ENCODE data around the gene MYMX.
"Not testable (repeated sequence)": the region's sequence is repeated elsewhere in the genome, so short reads cannot be mapped to it uniquely, and the experiment has no call there.

Gene MYMX

GRCh38 chr6:44180406-44180805 lies 36.3 kb upstream of the MYMX start:
- H3K9me3 Mint-ChIP-seq: no peaks in the 10 kb centered on the region
- ATAC-seq (ENCODE audit: low read depth): no peak
- H3K4me1 Mint-ChIP-seq: peaks cover 7% of the 10 kb centered on the region

GRCh38 chr6:44180886-44181285 lies 35.8 kb upstream of the MYMX start:
- no peaks in the 10 kb centered on the region for H3K36me3 Mint-ChIP-seq
- H3K4me3 Mint-ChIP-seq: no peak overlapping the region
- no peak overlapping the region for H3K27ac Mint-ChIP-seq
- ATAC-seq (ENCODE audit: low read depth) (no peak), DNase-seq (ENCODE audit: low spot score in 2 of 2) (no peak)
- no peaks in the 10 kb centered on the region for H3K9me3 Mint-ChIP-seq
- H3K4me1 Mint-ChIP-seq: peaks cover 7% of the 10 kb centered on the region
- H3K27me3 Mint-ChIP-seq: peaks cover 9% of the 10 kb centered on the region

More at GRCh38 chr6:44180406-44180805, 36.3 kb upstream of the MYMX start:
- H3K4me3 Mint-ChIP-seq: no peak overlapping the region
- DNase-seq (ENCODE audit: low spot score in 2 of 2): no peak
- H3K36me3 Mint-ChIP-seq: no peaks in the 10 kb centered on the region
- H3K27ac Mint-ChIP-seq: no peak overlapping the region
- peaks cover 7% of the 10 kb centered on the region for H3K27me3 Mint-ChIP-seq

- H3K4me1 Mint-ChIP-seq; H3K4me3 Mint-ChIP-seq; H3K9me3 Mint-ChIP-seq; H3K36me3 Mint-ChIP-seq; H3K27ac Mint-ChIP-seq; DNase-seq (ENCODE audit: low spot score in 2 of 2); ATAC-seq (ENCODE audit: low read depth): not testable (repeated sequence)
- peaks cover 12% of the 10 kb centered on the region for H3K27me3 Mint-ChIP-seq
Measured at GRCh38 chr6:44181784-44182183, 34.9 kb upstream of the MYMX start.

- Mint-ChIP-seq H3K27me3 (peaks cover 14% of the 10 kb centered on the region), H3K4me3 (no peak overlapping the region), H3K9me3 (no peaks in the 10 kb centered on the region), H3K36me3 (no peaks in the 10 kb centered on the region), H3K27ac (no peak overlapping the region), H3K4me1 (peaks cover 3% of the 10 kb centered on the region)
- ATAC-seq (ENCODE audit: low read depth): no peak
- DNase-seq (ENCODE audit: low spot score in 2 of 2): no peak
Measured at GRCh38 chr6:44182911-44183390, 33.8 kb upstream of the MYMX start.

- Mint-ChIP-seq H3K4me3 (no peak overlapping the region), H3K9me3 (no peaks in the 10 kb centered on the region), H3K27me3 (peaks cover 14% of the 10 kb centered on the region), H3K36me3 (no peaks in the 10 kb centered on the region), H3K4me1 (peaks cover 3% of the 10 kb centered on the region), H3K27ac (no peak overlapping the region)
- DNase-seq (ENCODE audit: low spot score in 2 of 2) (no peak), ATAC-seq (ENCODE audit: low read depth) (no peak)
Measured at GRCh38 chr6:44183783-44184182, 32.9 kb upstream of the MYMX start.

GRCh38 chr6:44185356-44185755 lies 31.4 kb upstream of the MYMX start:
- DNase-seq (ENCODE audit: low spot score in 2 of 2); H3K9me3 Mint-ChIP-seq; H3K27ac Mint-ChIP-seq; H3K36me3 Mint-ChIP-seq; H3K4me1 Mint-ChIP-seq; ATAC-seq (ENCODE audit: low read depth); H3K4me3 Mint-ChIP-seq: not testable (repeated sequence)
- H3K27me3 Mint-ChIP-seq: peaks cover 14% of the 10 kb centered on the region

GRCh38 chr6:44185953-44186634 lies 30.6 kb upstream of the MYMX start:
- Mint-ChIP-seq H3K27me3 (peaks cover 14% of the 10 kb centered on the region), H3K9me3 (no peaks in the 10 kb centered on the region), H3K4me1 (peaks cover 3% of the 10 kb centered on the region), H3K36me3 (no peaks in the 10 kb centered on the region), H3K4me3 (no peak overlapping the region), H3K27ac (no peak overlapping the region)
- ATAC-seq (ENCODE audit: low read depth) (no peak), DNase-seq (ENCODE audit: low spot score in 2 of 2) (no peak)

GRCh38 chr6:44186635-44187025 lies 30.1 kb upstream of the MYMX start:
- H3K36me3 Mint-ChIP-seq: no peaks in the 10 kb centered on the region
- no peaks in the 10 kb centered on the region for H3K9me3 Mint-ChIP-seq
- ATAC-seq (ENCODE audit: low read depth): no peak
- H3K27ac Mint-ChIP-seq: no peak overlapping the region
- peaks cover 3% of the 10 kb centered on the region for H3K4me1 Mint-ChIP-seq
- peaks cover 14% of the 10 kb centered on the region for H3K27me3 Mint-ChIP-seq
- DNase-seq (ENCODE audit: low spot score in 2 of 2): no peak
- H3K4me3 Mint-ChIP-seq: no peak overlapping the region

- no peak overlapping the region for H3K4me3 Mint-ChIP-seq
- no peak overlapping the region for H3K27ac Mint-ChIP-seq
- H3K27me3 Mint-ChIP-seq: peaks cover 21% of the 10 kb centered on the region
- H3K9me3 Mint-ChIP-seq: no peaks in the 10 kb centered on the region
- ATAC-seq (ENCODE audit: low read depth) (no peak), DNase-seq (ENCODE audit: low spot score in 2 of 2) (no peak)
- peaks cover 3% of the 10 kb centered on the region for H3K4me1 Mint-ChIP-seq
- no peaks in the 10 kb centered on the region for H3K36me3 Mint-ChIP-seq
Measured at GRCh38 chr6:44188819-44189218, 27.9 kb upstream of the MYMX start.

- H3K9me3 Mint-ChIP-seq: no peaks in the 10 kb centered on the region
- H3K4me3 Mint-ChIP-seq: no peak overlapping the region
- peaks cover 3% of the 10 kb centered on the region for H3K4me1 Mint-ChIP-seq
- ATAC-seq (ENCODE audit: low read depth) (no peak), DNase-seq (ENCODE audit: low spot score in 2 of 2) (no peak)
- H3K27ac Mint-ChIP-seq: no peak overlapping the region
- peaks cover 19% of the 10 kb centered on the region for H3K27me3 Mint-ChIP-seq
- no peaks in the 10 kb centered on the region for H3K36me3 Mint-ChIP-seq
Measured at GRCh38 chr6:44189257-44189656, 27.5 kb upstream of the MYMX start.

GRCh38 chr6:44190715-44191114 lies 26.0 kb upstream of the MYMX start:
- H3K36me3 Mint-ChIP-seq: no peaks in the 10 kb centered on the region
- H3K9me3 Mint-ChIP-seq: no peaks in the 10 kb centered on the region
- DNase-seq (ENCODE audit: low spot score in 2 of 2) (no peak), ATAC-seq (ENCODE audit: low read depth) (peak; percentile 26)
- no peak overlapping the region for H3K4me3 Mint-ChIP-seq
- H3K27me3 Mint-ChIP-seq: peaks cover 16% of the 10 kb centered on the region
- H3K27ac Mint-ChIP-seq: no peak overlapping the region
- H3K4me1 Mint-ChIP-seq: peaks cover 3% of the 10 kb centered on the region

GRCh38 chr6:44192428-44193041 lies 24.2 kb upstream of the MYMX start:
- Mint-ChIP-seq H3K27me3 (peaks cover 9% of the 10 kb centered on the region), H3K9me3 (no peaks in the 10 kb centered on the region), H3K27ac (no peak overlapping the region), H3K4me3 (no peak overlapping the region), H3K4me1 (no peaks in the 10 kb centered on the region), H3K36me3 (no peaks in the 10 kb centered on the region)
- ATAC-seq (ENCODE audit: low read depth) (no peak), DNase-seq (ENCODE audit: low spot score in 2 of 2) (no peak)

- DNase-seq (ENCODE audit: low spot score in 2 of 2): no peak
- Mint-ChIP-seq H3K36me3 (no peaks in the 10 kb centered on the region), H3K27me3 (peaks cover 9% of the 10 kb centered on the region), H3K9me3 (no peaks in the 10 kb centered on the region), H3K4me3 (no peak overlapping the region), H3K4me1 (no peaks in the 10 kb centered on the region), H3K27ac (no peak overlapping the region)
- ATAC-seq (ENCODE audit: low read depth): no peak
Measured at GRCh38 chr6:44193307-44193910, 23.3 kb upstream of the MYMX start.

- H3K27ac Mint-ChIP-seq: no peak overlapping the region
- H3K27me3 Mint-ChIP-seq: peaks cover 10% of the 10 kb centered on the region
- no peaks in the 10 kb centered on the region for H3K36me3 Mint-ChIP-seq
- no peaks in the 10 kb centered on the region for H3K4me1 Mint-ChIP-seq
- H3K9me3 Mint-ChIP-seq: no peaks in the 10 kb centered on the region
- DNase-seq (ENCODE audit: low spot score in 2 of 2) (no peak), ATAC-seq (ENCODE audit: low read depth) (no peak)
- no peak overlapping the region for H3K4me3 Mint-ChIP-seq
Measured at GRCh38 chr6:44194326-44194725, 22.4 kb upstream of the MYMX start.
